ENCODE data around the gene COG2.

COG2 gene

GRCh38 chr1:230668227-230668626 lies 25.9 kb downstream of the COG2 start:
- in situ Hi-C loops (cut with MboI; ENCODE audit: low sequenced_read_pairs), result no loop called here

GRCh38 chr1:230669543-230669942 lies 27.3 kb downstream of the COG2 start:
- in situ Hi-C loops (cut with MboI; ENCODE audit: low sequenced_read_pairs), result no loop called here

- in situ Hi-C loops (cut with MboI; ENCODE audit: low sequenced_read_pairs), result no loop called here
Measured at GRCh38 chr1:230674581-230674980, 32.3 kb downstream of the COG2 start.

- in situ Hi-C loops (cut with MboI; ENCODE audit: low sequenced_read_pairs), result no loop called here
Measured at GRCh38 chr1:230677200-230677599, 34.9 kb downstream of the COG2 start.

- in situ Hi-C loops (cut with MboI; ENCODE audit: low sequenced_read_pairs), result no loop called here
Measured at GRCh38 chr1:230679192-230679591, 36.9 kb downstream of the COG2 start.

GRCh38 chr1:230679825-230680224 lies 37.5 kb downstream of the COG2 start:
- in situ Hi-C loops (cut with MboI; ENCODE audit: low sequenced_read_pairs), result no loop called here

- in situ Hi-C loops (cut with MboI; ENCODE audit: low sequenced_read_pairs), result no loop called here
Measured at GRCh38 chr1:230680300-230681025, 38.2 kb downstream of the COG2 start.

- in situ Hi-C loops (cut with MboI; ENCODE audit: low sequenced_read_pairs), result no loop called here
Measured at GRCh38 chr1:230681599-230681998, 39.3 kb downstream of the COG2 start.

GRCh38 chr1:230682274-230682673 lies 40.0 kb downstream of the COG2 start:
- in situ Hi-C loops (cut with MboI; ENCODE audit: low sequenced_read_pairs), result no loop called here

GRCh38 chr1:230682882-230683610 lies 40.8 kb downstream of the COG2 start:
- in situ Hi-C loops (cut with MboI; ENCODE audit: low sequenced_read_pairs), result no loop called here

- in situ Hi-C loops (cut with MboI; ENCODE audit: low sequenced_read_pairs), result no loop called here
Measured at GRCh38 chr1:230684146-230684545, 41.9 kb downstream of the COG2 start.

GRCh38 chr1:230684998-230685397 lies 42.7 kb downstream of the COG2 start:
- in situ Hi-C loops (cut with MboI; ENCODE audit: low sequenced_read_pairs), result no loop called here

- in situ Hi-C loops (cut with MboI; ENCODE audit: low sequenced_read_pairs), result no loop called here
Measured at GRCh38 chr1:230686747-230687146, 44.5 kb downstream of the COG2 start.

GRCh38 chr1:230690101-230690500 lies 47.8 kb downstream of the COG2 start:
- in situ Hi-C loops (cut with MboI; ENCODE audit: low sequenced_read_pairs), result no loop called here

- in situ Hi-C loops (cut with MboI; ENCODE audit: low sequenced_read_pairs), result no loop called here
Measured at GRCh38 chr1:230691615-230692014, 49.3 kb downstream of the COG2 start.

- in situ Hi-C loops (cut with MboI; ENCODE audit: low sequenced_read_pairs), result no loop called here
Measured at GRCh38 chr1:230693221-230693620, 50.9 kb downstream of the COG2 start.

GRCh38 chr1:230693777-230694176 lies 51.5 kb downstream of the COG2 start:
- in situ Hi-C loops (cut with MboI; ENCODE audit: low sequenced_read_pairs), result no loop called here

GRCh38 chr1:230694464-230694863 lies 52.2 kb downstream of the COG2 start:
- in situ Hi-C loops (cut with MboI; ENCODE audit: low sequenced_read_pairs), result no loop called here

GRCh38 chr1:230694991-230695390 lies 52.7 kb downstream of the COG2 start:
- in situ Hi-C loops (cut with MboI; ENCODE audit: low sequenced_read_pairs), result no loop called here

GRCh38 chr1:230696218-230696617 lies 53.9 kb downstream of the COG2 start:
- in situ Hi-C loops (cut with MboI; ENCODE audit: low sequenced_read_pairs), result no loop called here

GRCh38 chr1:230696722-230697437 lies 54.6 kb downstream of the COG2 start:
- in situ Hi-C loops (cut with MboI; ENCODE audit: low sequenced_read_pairs), result no loop called here

GRCh38 chr1:230698130-230698529 lies 55.8 kb downstream of the COG2 start:
- in situ Hi-C loops (cut with MboI; ENCODE audit: low sequenced_read_pairs), result no loop called here
